Parathyroid adenoma (tissue), 2 donors: Measurements from ENCODE around the gene SMAD3.

Source experiments
- H2AFZ ChIP-seq: fragments of 300-600 bp; sonication (generic); one replicate; pipeline ENCODE4 v1.7.0; 2017; ENCODE audit warnings: antibody characterized with exemption, mild to moderate bottlenecking
- H3K27ac ChIP-seq: fragments of 300-600 bp; sonication (generic); one replicate; pipeline ENCODE4 v1.7.0; 2017
- H3K27me3 ChIP-seq: fragments of 300-600 bp; sonication (generic); one replicate; pipeline ENCODE4 v1.7.0; 2017; ENCODE audit warnings: low read length; ENCODE audit not compliant: control insufficient read depth, insufficient read depth
- H3K36me3 ChIP-seq: fragments of 300-600 bp; sonication (generic); one replicate; pipeline ENCODE4 v1.7.0; 2017; ENCODE audit warnings: low read length; ENCODE audit not compliant: control insufficient read depth, insufficient read depth
- H3K4me1 ChIP-seq: fragments of 300-600 bp; sonication (generic); one replicate; pipeline ENCODE4 v1.7.0; 2017; ENCODE audit warnings: control low read depth
- H3K4me2 ChIP-seq: fragments of 300-600 bp; sonication (generic); one replicate; pipeline ENCODE4 v1.7.0; 2017; ENCODE audit warnings: low read length
- H3K4me3 ChIP-seq: fragments of 300-600 bp; sonication (generic); one replicate; pipeline ENCODE4 v1.7.0; 2017; ENCODE audit warnings: low read depth, low read length
- H3K79me2 ChIP-seq: fragments of 300-600 bp; sonication (generic); one replicate; pipeline ENCODE4 v1.7.0; 2017; ENCODE audit warnings: control low read depth
- H3K9ac ChIP-seq: fragments of 300-600 bp; sonication (generic); one replicate; pipeline ENCODE4 v1.7.0; 2017; ENCODE audit warnings: mild to moderate bottlenecking
- H3K9me3 ChIP-seq: fragments of 300-600 bp; sonication (generic); one replicate; pipeline ENCODE4 v1.7.0; 2017; ENCODE audit warnings: low read length; ENCODE audit not compliant: control insufficient read depth
- TF ChIP-seq, protein P1 (sequence below): fragments of 300-600 bp; sonication (generic); IDR thresholded peaks from one replicate; pipeline ENCODE4 v1.7.0; 2017; ENCODE audit warnings: antibody characterized with exemption, mild to moderate bottlenecking
- donor health status: primary hyperparathyroidism.

SMAD3 gene

DNA sequence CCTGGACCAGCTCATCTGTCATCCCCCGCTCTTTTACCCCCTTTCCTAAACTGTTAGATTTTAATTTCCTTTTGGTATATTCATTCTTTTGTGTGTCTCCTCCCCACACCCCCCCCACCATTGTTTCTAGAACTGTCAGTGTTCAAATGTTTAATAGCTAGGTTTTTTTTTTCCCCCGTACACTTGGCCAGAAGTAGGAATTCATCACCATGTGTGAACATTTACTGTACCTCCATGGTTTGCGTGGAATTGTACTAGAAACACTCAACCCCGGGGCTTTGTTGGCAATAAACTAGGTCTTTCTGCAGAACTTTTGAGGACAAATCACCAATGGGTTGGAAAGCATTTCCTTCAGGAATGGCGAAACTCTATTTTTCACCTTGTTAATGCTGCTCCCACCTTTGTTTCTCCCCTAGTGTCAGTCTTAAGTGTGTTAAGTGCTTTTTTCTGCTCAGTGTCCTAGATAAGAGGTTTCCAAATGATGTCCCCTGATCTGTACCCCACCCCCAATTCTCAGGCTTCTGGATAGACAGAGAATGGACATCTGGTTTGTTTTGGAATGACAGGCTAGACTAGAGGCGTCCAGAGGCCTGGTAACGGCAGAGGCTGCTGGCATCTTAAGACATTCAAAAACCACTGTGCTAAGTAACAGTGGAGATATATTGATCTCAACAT lies 76.8 kb downstream of the SMAD3 start:
- H2AFZ ChIP-seq = no peak overlapping the region
- H3K9me3 ChIP-seq = no peaks in the 10 kb centered on the region
- H3K79me2 ChIP-seq = peaks cover 24% of the 10 kb centered on the region
- H3K4me2 ChIP-seq = no peak overlapping the region
- no peaks in the 10 kb centered on the region for H3K36me3 ChIP-seq
- H3K27ac ChIP-seq = no peak overlapping the region
- TF ChIP-seq, protein P1, sequence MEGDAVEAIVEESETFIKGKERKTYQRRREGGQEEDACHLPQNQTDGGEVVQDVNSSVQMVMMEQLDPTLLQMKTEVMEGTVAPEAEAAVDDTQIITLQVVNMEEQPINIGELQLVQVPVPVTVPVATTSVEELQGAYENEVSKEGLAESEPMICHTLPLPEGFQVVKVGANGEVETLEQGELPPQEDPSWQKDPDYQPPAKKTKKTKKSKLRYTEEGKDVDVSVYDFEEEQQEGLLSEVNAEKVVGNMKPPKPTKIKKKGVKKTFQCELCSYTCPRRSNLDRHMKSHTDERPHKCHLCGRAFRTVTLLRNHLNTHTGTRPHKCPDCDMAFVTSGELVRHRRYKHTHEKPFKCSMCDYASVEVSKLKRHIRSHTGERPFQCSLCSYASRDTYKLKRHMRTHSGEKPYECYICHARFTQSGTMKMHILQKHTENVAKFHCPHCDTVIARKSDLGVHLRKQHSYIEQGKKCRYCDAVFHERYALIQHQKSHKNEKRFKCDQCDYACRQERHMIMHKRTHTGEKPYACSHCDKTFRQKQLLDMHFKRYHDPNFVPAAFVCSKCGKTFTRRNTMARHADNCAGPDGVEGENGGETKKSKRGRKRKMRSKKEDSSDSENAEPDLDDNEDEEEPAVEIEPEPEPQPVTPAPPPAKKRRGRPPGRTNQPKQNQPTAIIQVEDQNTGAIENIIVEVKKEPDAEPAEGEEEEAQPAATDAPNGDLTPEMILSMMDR = no peak
- H3K4me3 ChIP-seq = no peak overlapping the region
- H3K4me1 ChIP-seq = peaks cover 3% of the 10 kb centered on the region
- no peak overlapping the region for H3K9ac ChIP-seq
- no peaks in the 10 kb centered on the region for H3K27me3 ChIP-seq

DNA sequence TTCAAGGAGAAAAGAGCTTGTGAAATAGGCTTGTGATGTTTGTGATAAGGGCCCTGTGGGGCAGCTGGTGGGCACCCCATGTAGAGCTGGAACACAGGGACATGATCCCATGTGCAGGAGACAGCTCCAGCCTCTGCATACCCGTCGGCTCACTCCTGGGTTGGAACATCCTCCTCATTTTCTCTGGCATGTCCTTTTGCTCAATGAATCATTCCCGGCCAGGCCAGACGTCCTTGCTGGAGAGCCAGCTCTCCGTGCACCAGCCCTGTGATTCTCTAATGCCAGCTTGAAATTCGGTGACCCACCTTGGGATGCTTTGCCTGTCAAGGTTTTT lies 77.3 kb downstream of the SMAD3 start:
- no peak overlapping the region for H2AFZ ChIP-seq
- TF ChIP-seq, protein P1 = no peak
- H3K79me2 ChIP-seq = peaks cover 24% of the 10 kb centered on the region
- no peak overlapping the region for H3K27ac ChIP-seq
- H3K27me3 ChIP-seq = no peaks in the 10 kb centered on the region
- H3K4me3 ChIP-seq = no peak overlapping the region
- no peaks in the 10 kb centered on the region for H3K9me3 ChIP-seq
- no peak overlapping the region for H3K9ac ChIP-seq
- no peak overlapping the region for H3K4me2 ChIP-seq
- no peaks in the 10 kb centered on the region for H3K36me3 ChIP-seq
- peaks cover 5% of the 10 kb centered on the region for H3K4me1 ChIP-seq

DNA sequence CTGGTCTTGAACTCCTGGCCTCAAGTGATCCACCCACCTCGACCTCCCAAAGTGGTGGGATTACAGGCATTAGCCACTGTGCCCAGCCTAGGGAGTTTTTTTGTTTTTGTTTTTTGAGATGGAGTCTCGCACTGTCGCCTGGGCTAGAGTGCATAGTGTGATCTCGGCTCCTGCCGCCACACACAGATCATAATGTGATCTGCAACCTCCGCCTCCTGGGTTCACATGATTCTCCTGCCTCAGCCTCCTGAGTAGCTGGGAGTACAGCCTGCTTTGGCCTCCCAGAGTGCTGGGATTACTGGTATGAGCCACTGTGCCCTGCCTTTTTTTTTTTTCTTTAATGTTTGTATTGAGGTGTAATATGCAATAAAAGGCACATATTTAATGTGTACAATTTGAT lies 78.2 kb downstream of the SMAD3 start:
- no peak overlapping the region for H2AFZ ChIP-seq
- H3K36me3 ChIP-seq = no peaks in the 10 kb centered on the region
- peaks cover 6% of the 10 kb centered on the region for H3K4me1 ChIP-seq
- no peak overlapping the region for H3K9ac ChIP-seq
- no peak overlapping the region for H3K27ac ChIP-seq
- H3K9me3 ChIP-seq = no peaks in the 10 kb centered on the region
- TF ChIP-seq, protein P1 = no peak
- H3K27me3 ChIP-seq = no peaks in the 10 kb centered on the region
- no peak overlapping the region for H3K4me3 ChIP-seq
- H3K79me2 ChIP-seq = peaks cover 24% of the 10 kb centered on the region
- no peak overlapping the region for H3K4me2 ChIP-seq

- H3K9me3 ChIP-seq = no peaks in the 10 kb centered on the region
- peaks cover 21% of the 10 kb centered on the region for H3K79me2 ChIP-seq
- TF ChIP-seq, protein P1 = no peak
- H3K4me3 ChIP-seq = no peak overlapping the region
- H3K9ac ChIP-seq = no peak overlapping the region
- H3K36me3 ChIP-seq = no peaks in the 10 kb centered on the region
- H3K4me1 ChIP-seq = peaks cover 2% of the 10 kb centered on the region
- H3K4me2 ChIP-seq = no peak overlapping the region
- H3K27me3 ChIP-seq = no peaks in the 10 kb centered on the region
- no peak overlapping the region for H3K27ac ChIP-seq
- H2AFZ ChIP-seq = no peak overlapping the region
Measured at GRCh38 chr15:67144609-67145311, 79.4 kb downstream of the SMAD3 start.

DNA sequence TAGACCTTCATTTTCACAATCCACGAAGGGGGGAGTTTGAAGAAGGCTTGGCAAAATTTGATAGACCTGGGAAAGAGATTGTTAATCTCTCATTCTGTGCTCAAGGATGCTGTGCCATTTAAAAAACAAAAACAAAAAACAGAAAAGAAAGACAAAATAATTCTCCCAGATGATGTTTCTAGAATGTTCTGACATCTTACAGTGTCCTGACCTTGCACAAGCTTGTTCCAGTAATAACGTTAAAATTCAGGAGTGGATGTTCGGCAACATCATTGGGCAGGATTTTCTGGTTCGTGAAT lies 79.9 kb downstream of the SMAD3 start:
- H2AFZ ChIP-seq = no peak overlapping the region
- no peak overlapping the region for H3K4me2 ChIP-seq
- no peak overlapping the region for H3K27ac ChIP-seq
- peaks cover 19% of the 10 kb centered on the region for H3K79me2 ChIP-seq
- peaks cover 2% of the 10 kb centered on the region for H3K4me1 ChIP-seq
- TF ChIP-seq, protein P1 = no peak
- no peak overlapping the region for H3K4me3 ChIP-seq
- H3K27me3 ChIP-seq = no peaks in the 10 kb centered on the region
- H3K9me3 ChIP-seq = no peaks in the 10 kb centered on the region
- no peaks in the 10 kb centered on the region for H3K36me3 ChIP-seq
- H3K9ac ChIP-seq = no peak overlapping the region
